HG02610 (cell line): ENCODE measurements around the gene CCDC9B.

Experiments used
- ATAC-seq: cut with Tn5 transposase; IDR thresholded peaks from one replicate; pipeline ENCODE4 v1.9.1; 2021; ENCODE audit warnings: mild to moderate bottlenecking, moderate library complexity; ENCODE audit not compliant: unreplicated experiment

Gene CCDC9B

DNA sequence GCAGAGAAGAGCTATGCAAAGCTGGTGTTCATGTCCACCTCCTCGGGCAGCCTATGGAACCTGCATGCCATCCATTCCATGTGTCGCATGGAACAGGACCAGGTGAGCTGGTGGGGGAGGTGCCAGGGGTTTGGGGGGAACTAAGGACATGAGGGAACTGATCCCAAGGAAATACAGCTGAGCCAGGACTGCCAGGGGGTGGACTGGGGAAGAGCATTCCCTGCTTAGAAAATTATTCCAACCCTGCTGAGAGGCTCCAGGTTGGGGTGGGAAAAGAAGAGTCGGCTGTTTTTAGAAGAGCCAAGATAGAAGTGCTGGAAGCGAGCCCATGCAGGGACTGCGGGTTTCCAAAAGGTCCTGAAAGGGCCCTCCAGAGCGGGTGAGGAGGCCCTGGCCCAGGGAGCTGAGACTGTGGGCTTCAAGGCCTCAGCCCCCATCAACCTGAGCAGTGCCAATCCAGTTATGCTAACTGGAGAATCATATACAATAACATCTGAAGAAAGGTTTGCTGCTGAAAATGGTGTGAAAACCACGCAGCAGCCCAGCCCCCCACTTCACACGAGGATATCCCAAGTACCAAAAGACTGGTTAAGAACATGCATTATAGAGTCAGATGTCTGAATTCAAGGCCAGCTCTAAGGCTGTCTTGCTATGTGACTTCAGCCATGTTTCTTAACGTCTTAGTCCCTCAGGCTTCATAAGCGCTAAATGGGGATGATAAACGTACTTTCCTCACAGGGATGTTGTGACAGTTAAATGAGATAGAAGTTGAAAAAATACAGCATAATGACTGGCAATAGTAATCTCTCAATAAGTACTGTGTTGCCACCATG, 25.1 kb upstream of the CCDC9B start:
- no peak for ATAC-seq

DNA sequence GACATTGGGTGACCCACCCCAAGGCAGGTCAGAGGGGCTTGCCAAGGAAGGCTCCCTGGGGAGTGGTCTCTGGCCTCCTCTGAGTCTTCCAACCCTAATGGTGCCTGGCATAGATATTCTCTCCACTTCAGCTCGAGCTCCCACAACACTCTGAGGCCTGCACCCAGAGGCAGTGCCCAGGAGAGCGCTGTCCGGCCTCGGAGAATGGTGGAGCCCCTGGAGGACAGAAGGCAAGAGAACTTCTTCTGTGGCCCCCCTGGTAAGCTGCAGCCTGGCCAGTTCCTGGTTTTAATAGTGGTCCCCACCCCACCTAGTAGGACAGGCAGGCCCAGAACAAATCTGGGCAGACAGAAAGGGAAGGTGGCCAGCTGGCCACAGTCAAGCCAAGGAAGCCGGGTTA, 24.3 kb upstream of the CCDC9B start:
- ATAC-seq = no peak

DNA sequence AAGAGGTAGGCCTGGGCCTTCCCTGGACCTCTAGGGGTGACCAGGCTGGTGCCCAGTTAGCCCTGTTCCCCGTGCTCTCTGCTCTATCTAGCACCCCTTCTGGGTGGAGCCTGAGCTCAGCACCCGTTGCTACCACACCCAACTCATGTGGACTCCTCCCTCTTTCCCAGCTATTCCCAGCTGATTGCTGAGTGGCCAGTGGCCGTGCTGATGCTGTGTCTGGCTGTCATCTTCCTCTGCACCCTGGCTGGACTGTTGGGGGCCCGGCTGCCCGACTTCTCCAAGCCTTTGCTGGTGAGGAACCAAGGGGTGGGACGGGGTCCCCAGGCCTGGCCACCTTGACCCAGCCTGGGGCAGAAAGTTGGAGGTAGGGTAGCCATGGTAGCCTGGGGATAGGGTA, 23.5 kb upstream of the CCDC9B start:
- ATAC-seq = no peak

DNA sequence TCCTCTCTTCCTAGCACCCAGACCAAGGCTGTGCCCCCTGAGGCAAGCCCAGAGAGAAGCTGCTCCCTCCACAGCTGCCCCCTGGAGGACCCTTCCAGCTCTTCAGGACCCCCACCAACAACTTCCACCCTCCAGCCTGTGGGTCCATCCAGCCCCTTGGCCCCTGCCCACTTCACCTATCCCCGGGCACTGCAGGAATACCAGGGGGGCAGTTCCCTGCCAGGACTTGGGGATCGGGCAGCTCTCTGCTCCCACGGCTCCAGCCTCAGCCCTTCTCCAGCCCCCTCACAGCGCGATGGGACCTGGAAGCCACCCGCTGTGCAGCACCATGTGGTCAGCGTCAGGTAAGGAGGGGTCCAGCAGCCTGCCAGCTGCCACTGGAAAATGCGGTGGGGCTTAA, 22.9 kb upstream of the CCDC9B start:
- no peak for ATAC-seq

DNA sequence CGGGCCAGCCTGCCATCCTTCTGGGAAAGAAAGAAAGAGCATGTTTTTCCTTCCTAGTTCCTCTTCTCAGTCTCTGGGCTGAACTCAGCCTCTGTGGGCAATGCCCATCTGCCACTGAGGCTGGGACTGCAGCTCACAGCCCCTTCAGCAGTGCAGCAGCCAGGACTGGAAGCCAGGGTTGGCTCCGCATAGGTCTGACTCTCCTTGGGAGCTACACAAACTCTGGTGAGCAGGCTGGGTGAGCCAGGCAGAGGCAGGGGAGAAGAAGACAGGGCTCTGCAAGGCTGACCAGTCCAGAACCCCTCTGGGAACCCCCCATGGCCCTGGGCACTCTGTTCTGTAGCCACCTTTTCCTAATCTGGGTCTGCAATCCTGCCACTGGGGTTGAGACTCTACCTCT, 20.9 kb upstream of the CCDC9B start:
- ATAC-seq = no peak

DNA sequence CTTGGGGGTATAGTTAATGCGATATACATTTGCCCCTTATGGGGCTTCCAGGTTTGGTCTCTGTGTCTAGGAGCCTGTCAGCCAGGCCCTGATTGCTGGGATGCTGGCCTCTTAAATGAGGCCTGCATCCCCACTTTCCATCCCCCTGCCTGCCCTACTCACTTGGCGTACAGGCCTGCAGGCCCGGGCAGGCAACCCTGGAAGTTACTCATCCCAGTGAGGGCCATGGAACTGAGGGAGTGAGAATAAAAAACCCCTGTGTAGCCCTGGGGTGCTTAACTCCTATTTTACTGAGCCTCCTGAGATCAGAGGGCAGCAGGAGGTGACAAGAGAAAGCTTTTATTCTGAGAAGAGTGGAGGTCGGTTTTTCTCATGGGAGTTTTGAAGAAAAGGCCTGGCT, 19.3 kb upstream of the CCDC9B start:
- ATAC-seq = no peak

DNA sequence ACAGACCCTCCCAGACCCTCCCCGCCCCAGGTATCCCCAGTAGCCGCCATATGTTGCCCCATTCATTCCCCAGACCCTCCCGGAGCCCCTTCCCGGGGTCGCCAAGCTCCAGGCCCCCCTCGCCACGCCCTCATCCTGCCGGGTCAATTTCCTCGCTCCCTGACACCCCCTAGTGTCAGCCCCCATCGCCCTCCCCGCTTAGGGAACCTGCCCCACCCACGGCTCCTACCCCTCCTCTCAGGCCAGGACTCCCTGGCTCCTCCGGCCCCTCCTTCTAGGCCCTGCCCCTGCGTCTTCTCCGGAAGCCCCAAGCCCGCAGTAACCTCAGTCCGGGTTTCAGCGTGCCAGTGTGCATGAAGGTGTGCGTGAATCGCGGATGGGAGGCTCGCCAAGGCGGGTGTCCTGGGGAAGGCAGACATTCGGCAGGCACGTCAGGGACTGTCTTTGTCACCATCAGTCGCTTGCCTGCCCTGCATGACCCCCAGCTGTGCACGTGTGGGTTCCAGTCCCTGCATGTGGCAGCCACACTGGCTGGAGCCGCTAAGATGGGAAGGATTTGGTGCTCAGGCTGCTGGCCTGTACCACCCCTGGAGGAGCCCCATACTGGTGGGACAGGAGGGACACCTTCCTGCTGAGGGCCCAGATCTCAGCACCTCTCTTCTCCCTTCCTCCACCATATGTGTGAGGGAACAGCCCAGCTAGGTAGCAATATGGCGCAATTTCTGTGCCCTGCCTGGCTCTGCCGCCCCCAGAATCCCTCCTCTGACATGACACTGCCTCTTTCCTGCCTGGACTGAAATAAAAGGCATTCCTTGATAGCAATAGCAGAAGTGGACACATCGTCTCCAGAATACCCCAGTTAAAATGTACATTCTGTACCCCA, 18.0 kb upstream of the CCDC9B start:
- peak; percentile 6 for ATAC-seq

DNA sequence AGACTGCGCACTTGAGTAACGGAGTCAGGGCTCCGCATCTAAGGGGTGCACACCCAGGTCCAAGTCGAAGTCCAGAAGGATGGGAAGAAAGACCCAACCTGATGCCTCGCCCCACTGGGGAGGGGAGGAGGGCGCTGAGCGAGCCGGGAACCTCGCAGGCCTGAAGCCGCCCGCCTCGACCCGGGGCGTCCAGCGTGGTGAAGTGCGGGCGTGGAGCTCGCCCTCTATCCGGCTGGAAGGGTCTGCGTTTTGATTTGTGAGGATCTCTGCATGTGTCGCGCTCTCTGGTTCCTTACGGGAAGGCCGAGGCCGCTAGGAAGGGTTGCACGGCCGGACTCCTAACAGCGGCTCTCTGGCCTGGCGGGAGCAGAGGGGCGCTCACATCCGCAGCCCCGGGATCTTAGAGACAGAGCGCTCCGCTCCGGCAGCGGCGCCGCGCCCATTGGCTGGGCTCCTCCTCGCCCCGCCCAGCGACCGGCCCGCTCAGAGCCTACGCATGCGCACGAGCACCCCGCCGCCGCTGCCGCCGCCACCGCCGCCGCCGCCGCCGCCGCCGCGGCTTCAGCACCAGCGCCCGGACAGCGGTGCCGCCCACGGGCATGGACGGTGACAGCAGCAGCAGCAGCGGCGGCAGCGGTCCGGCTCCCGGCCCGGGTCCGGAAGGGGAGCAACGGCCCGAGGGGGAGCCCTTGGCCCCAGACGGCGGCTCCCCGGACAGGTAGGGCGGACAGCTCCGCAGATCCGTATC, 17.2 kb upstream of the CCDC9B start, which contains the start of gene DISP2:
Gene DISP2 (plus strand): TSS at position 497 of the 748 bp plus-strand sequence. CDS start 103 bp downstream, at position 600.
- peak; percentile 82 for ATAC-seq

DNA sequence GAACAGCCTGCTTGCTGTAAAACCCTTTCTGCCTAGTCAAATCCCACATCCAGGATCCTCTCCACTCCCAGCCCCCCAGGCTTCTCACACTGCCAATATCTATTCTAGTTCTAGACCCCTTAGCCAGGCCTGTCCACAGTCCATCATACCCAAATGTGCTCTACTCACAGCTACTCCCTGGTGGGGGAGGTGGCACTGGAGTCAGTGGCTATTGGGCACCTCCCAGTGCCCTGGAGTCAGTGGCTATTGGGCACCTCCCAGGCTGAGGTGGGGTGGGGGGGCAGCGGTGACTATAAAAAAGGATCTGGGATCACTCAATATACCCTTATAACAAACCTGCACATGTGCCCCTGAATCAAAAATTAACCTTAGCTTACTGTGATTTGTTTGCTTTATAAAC, 16.5 kb upstream of the CCDC9B start:
- ATAC-seq = no peak

DNA sequence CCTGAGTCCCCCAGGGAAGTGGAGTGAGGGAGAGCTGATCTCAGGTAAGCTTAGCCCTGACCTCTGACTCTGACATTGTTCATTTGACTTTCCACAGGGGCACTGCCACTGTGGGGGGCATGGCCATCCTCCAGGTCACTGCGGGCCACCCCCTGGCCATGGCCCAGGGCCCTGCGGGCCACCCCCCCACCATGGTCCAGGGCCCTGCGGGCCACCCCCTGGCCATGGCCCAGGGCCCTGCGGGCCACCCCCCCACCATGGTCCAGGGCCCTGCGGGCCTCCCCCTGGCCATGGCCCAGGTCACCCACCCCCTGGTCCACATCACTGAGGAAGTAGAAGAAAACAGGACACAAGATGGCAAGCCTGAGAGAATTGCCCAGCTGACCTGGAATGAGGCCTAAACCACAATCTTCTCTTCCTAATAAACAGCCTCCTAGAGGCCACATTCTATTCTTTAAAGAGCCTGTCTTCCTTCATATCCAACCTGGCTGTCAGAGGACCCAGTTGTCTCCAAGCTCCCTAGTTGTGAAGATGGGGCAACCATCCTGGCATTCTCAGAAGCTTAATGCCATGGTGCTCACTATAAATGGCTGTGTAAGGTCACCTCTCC, 15.3 kb upstream of the CCDC9B start:
- no peak for ATAC-seq

DNA sequence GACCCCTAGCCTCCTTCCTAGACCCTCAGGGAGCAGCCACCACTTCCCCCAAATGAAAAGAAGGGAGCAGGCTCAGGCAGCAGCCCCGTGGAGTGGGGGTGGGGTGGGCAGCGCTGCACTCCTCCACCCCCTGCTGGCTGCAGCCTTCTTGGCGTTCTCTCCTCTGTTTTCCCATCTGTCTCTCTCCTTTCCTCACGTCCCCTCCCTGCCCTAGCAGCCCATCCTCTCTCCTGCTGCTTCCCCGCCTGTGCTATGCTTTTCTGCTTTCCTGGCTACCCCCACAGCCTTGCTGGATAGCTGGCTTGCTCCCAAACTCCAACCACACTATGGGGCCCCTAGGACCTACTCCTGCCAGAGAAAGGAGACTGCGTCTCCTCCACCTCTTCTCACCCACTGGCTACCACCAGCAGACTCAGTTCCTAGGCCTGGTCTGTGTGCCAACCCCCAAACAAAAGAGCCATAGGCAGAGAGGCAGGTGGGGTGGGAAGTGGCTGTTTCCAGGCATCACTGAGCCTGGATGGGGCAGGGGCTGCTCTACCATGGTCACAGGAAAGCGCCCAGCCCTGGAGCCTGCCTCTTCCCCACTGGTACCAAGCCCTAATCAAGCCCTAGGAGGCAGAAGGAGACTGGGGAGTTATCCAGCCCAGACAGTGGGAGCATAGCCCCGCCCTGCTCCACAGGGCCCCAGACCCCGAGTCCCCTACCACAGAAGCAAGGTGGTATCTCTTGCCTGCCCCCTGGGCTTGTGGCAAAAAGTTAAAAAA, 13.9 kb upstream of the CCDC9B start:
- no peak for ATAC-seq

DNA sequence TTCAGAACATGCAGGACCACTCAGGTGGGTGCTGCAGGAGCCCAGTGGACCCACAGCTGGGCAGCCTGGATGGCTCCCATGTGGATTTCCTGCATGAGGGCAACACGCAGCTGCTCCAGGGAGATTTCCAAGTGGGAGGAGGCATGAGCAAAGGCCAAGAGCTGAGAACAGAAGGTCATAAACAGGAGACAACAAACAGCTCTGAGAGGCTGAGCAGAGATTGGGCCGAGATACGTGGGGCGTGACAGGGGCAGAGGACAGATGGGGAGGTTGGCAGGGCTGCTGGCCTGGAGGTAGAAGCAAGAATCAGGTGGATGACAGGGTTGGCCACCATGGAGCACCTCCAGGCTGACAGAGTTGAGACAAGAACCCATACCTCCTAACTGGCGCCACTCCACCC, 13.0 kb upstream of the CCDC9B start:
- no peak for ATAC-seq

DNA sequence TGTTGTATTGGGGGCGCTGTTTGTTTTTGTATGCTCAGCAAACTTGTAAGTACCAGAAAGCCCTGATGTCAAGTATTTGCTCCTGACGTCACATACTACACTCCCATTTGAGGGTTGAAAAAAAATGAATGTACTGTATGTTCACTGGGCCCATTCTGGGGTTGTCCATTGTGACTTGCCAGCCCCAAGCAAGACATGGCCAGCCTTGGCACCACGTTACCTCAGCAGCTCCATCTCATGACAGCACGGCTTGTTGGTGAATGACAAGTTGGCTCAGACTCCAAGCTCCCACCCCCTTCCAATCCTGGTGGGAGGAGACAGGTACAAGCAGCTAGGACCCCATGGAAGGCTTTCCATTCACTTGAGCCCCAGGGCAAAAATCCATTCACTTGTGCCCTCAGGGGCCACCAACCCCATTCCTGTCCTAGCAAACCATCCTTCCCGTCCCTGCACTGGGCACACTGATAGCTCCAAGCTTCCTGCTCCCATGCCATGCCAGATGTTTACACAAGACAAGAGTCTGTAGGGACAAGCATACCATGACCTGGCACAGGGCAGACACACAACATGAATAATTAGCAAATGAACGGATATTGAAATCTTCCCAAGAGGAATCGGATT, 11.7 kb upstream of the CCDC9B start:
- ATAC-seq = no peak

DNA sequence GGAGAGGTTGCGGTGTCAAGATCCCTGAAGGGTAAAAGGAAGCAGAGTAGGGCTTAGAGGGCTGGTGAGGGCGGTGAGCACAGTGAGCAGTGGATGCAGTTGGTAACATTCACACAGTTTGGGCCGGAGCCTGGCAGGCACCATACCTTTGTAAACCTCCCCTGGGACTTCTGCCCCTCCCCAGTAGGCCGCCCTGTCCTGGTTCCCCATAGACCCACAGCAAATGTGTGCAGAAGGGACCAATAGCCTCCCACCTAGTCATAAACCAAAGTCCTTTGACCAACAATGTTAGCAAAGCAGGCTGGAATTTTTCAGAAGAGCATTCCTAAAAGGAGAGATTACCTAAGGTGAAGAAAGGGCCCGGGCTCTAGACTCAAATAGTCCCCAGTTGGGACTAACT, 8.4 kb upstream of the CCDC9B start:
- no peak for ATAC-seq

DNA sequence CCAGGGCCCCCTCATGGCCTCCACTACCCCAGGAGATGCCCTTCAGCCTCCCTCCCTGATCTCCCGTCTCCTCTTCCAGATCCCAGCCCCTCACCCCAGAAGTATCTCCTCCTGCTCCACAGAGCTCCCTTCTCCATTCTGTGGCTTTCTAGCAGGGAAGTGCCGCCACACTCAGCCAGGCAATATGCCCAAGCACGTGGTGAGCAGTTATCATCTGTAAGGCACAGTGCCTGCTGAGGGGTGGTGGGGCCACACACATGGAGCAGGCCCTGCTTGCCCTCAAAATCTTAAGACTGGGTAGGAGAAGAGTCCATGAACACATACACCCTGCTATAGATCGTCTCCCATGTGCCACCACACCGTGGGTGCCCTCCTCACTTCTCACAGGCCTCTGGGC, 7.7 kb upstream of the CCDC9B start:
- ATAC-seq = no peak

DNA sequence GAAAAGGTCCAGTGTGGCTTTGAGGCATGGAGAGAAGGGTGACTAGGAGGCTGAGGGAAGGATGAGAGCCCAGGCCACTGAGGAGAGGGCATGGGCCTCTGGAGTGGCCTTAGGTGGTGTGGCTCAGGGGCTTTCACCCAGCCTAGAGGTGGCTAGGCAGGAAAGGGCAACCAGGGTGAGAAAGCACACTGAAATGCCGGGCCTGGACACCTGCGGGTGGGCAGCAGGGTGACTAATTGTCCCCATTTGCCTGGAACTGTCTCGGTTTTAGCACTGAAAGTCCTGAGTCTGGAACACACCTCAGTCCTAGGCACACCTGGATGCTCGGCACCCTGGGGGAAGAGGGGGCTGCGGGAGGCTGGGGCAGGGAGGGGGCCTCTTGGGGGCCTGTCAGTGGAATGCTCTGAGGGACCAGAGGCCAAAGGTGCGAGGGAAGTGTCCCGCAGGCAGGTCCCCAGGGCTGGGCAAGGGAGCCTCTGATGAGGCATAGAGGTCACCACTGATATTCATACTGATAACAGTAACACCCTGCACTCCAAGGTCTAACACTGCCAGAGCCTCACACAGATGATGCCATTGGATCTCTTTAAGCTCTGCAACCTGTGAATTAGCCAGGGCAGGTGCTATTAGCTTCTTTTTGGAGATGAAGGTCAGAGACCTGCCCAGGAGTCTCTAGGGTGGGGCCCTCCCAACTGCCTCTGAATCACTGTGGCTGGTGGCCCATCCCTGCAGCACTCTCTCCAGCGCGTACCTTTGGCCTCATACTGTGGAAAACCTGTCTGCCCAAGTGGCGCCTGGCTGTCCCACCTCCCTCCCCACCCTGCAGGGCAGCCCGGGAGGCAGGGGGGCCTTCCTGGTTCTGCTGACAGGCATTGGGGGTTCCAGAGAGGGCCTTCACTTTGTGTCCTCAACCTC, 7.1 kb upstream of the CCDC9B start:
- no peak for ATAC-seq

DNA sequence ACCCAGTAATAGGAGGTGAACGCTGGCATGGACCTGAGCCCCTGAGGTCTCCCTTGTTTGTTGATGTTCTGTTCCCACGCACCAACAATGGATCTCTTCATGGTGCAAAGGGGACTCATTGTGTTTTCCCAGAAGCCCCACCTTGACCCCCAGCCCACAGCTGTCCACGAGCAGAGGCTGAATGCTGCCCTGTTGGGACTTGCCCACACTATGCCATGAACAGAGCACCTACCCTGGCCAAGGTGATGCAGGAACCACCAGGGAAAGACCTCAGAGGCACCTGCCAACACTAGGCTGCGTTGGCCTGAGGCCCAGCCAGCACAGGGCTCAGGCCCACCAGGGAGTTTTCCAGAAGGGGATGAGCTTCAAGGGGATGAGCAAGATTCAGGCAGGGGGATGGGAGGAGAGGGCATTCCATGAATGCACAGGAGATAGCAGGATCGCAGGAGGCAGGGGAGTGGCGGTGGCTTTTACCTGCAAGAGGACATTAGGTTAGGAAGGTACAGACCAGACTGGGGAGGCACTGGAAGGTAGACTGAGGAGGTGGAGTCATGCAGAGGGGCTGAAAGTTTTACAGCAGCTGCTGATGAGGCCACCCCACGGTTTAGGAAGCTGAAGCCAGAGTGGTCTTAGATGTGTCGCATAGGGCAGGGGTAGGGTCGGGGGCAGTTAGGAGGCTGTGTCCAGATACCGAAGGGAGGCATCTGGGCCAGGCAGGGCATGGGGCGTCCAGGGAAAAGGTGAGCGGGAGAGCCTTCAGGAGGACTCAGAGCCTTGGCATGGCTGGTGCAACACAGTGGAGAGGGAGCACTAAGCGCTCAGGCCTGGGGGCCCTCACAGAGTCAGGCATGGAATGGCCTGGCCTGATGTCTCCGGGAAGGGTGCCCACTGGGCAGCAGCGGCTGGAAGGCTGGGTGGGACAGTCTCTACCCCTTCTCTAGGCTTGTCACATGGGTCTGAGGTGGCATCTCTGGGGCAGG, 6.1 kb upstream of the CCDC9B start:
- no peak for ATAC-seq
